ENCODE measurements around the gene ARL6IP4. TPM values are rescaled to one million over a fixed set of nuclear protein-coding genes. Genes with fewer than 3 reads are reported as not detected.

ARL6IP4 gene
- total and polyA plus RNA-seq, 2 of the 4 experiments (the other 2 are of a cell fraction), result 161 to 254 TPM

GRCh38 chr12:122965851-122966742, 14.4 kb upstream of the ARL6IP4 start, which contains the start of gene ABCB9:
ABCB9 (minus strand) TSS chr12:122966463; CDS start chr12:122960235, 6,228 bp downstream.
- no peaks in the 10 kb centered on the region for H3K9me3 ChIP-seq (ENCODE audit: control insufficient read depth, insufficient read depth, low read length)
- H3K27me3 ChIP-seq (ENCODE audit: control insufficient read depth, insufficient read depth, low read length), result no peaks in the 10 kb centered on the region
- H2AK9ac ChIP-seq (replicated peaks; ENCODE audit: low read depth, low read length, poor library complexity), result peak within 1 kb of the TSS; percentile 96
- H3K4me1 ChIP-seq (ENCODE audit: control insufficient read depth, insufficient read depth, low read length), result peaks cover 8% of the 10 kb centered on the region
- H3K4ac ChIP-seq (ENCODE audit: low read depth, low read length), result 0 out of 2 replicates have a peak within 1 kb of the TSS, but pooled peaks have one; percentile 5
- H3K79me1 ChIP-seq (ENCODE audit: low read depth in 1 of 2, low read length in 2 of 2), result peaks cover 0 to 25% of the 10 kb centered on the region in 2 experiments; a peak in 2 of 4 replicates
- no peaks in the 10 kb centered on the region; the same call in 1 of the 2 replicates for H3K9me1 ChIP-seq (ENCODE audit: insufficient read depth, low read length)
- peak within 1 kb of the TSS; percentile 91 for H3K4me2 ChIP-seq (ENCODE audit: low read depth, low read length)
- peaks cover 4% of the 10 kb centered on the region for H4K20me1 ChIP-seq (ENCODE audit: insufficient read depth, low read length)
- H4K91ac ChIP-seq (ENCODE audit: insufficient read depth, low read depth, low read length), result no peak within 1 kb of the TSS
- no peak within 1 kb of the TSS for H2BK120ac ChIP-seq (ENCODE audit: low read depth, low read length)
- dilution Hi-C loops (cut with HindIII; ENCODE audit: low sequenced_read_pairs, unreplicated experiment) (no loop called here), in situ Hi-C loops (cut with MboI; ENCODE audit: low sequenced_read_pairs) (loop anchor here (5.0 to 25.0 kb wide), 2 partner anchors 266 to 329 kb away; partner anchors contain the start of genes MPHOSPH9 and MTRFR), intact Hi-C loops (cut with micrococcal nuclease) (no loop called here)
- no peak within 1 kb of the TSS for H3K27ac ChIP-seq (ENCODE audit: insufficient read depth, low read length)
- BruUV-seq (replicated peaks), result no TSS peak
- H2AK5ac ChIP-seq (ENCODE audit: low read depth, low read length), result peak within 1 kb of the TSS; percentile 69; the same call in 1 of the 2 replicates
- ATAC-seq (ENCODE audit: low read depth) (peak; percentile 96), DNase-seq (peak; percentile 86)
- peak within 1 kb of the TSS; percentile 97 for H2AFZ ChIP-seq (replicated peaks; ENCODE audit: low read length, poor library complexity)
- H3K23ac ChIP-seq (ENCODE audit: low read depth, low read length), result peak within 1 kb of the TSS; percentile 72; the same call in 1 of the 2 replicates
- POLR2A ChIA-PET (ENCODE audit: unreplicated experiment), result interaction anchor here (0.6 kb wide), 1 partner anchor 10 kb away, joined by 20 read pairs; no protein-coding TSS in a partner anchor
- no peak within 1 kb of the TSS for H2BK5ac ChIP-seq (ENCODE audit: low read depth, low read length, poor library complexity, severe bottlenecking)
- peak within 1 kb of the TSS; percentile 84 for H3K4me3 ChIP-seq (ENCODE audit: insufficient read depth, low read depth, low read length)
- CTCF ChIA-PET, result interaction anchor here (0.6 kb wide), 1 partner anchor 175 kb away, joined by 3 read pairs; no protein-coding TSS in a partner anchor
- no peak within 1 kb of the TSS for H3K56ac ChIP-seq (ENCODE audit: extremely low read depth, insufficient read depth, low read length)
- 0 out of 2 replicates have a peak within 1 kb of the TSS, but pooled peaks have one; percentile 65 for H3K14ac ChIP-seq (replicated peaks; ENCODE audit: low read depth, low read length)
- peak within 1 kb of the TSS; percentile 55 for H3K9ac ChIP-seq (ENCODE audit: low read depth, low read length)
- no peak within 1 kb of the TSS for H2BK15ac ChIP-seq (ENCODE audit: low read depth, low read length)
- H3K18ac ChIP-seq (ENCODE audit: low read depth, low read length), result no peak within 1 kb of the TSS
- WGBS, 2 experiments (ENCODE audit: extremely low coverage in 2 of 2, insufficient read length in 1 of 2), result 1% methylated on average over 13 of the region's 55 CpGs; no CpG with 5 or more reads in 1 of the 2 experiments
- peak within 1 kb of the TSS; percentile 37 to 73; a peak in 1 of 4 replicates for H4K8ac ChIP-seq (ENCODE audit: low read depth in 2 of 2, low read length in 2 of 2)
- no peak within 1 kb of the TSS for H4K5ac ChIP-seq (ENCODE audit: low read depth, low read length)
- H3K36me3 ChIP-seq (ENCODE audit: control insufficient read depth, insufficient read depth, low read length), result no peaks in the 10 kb centered on the region
- no peak within 1 kb of the TSS for H2BK20ac ChIP-seq (ENCODE audit: low read depth, low read length)
- TF ChIP-seq CHD1 (IDR thresholded peaks at IDR 0.05; ENCODE audit: low read depth, low read length) (no peak), RCOR1 (IDR thresholded peaks at IDR 0.05; ENCODE audit: insufficient replicate concordance, low read length) (no peak), POLR2A (IDR thresholded peaks at IDR 0.05; ENCODE audit: low read depth, low read length) (peak; percentile 30; the same call in 1 of the 2 replicates), BHLHE40 (IDR thresholded peaks at IDR 0.05; ENCODE audit: low read depth, low read length) (no peak), NFE2L2 (IDR thresholded peaks at IDR 0.05; ENCODE audit: low read depth, low read length) (no peak), CTCF (conservative IDR thresholded peaks at IDR 0.05; ENCODE audit: low read depth, low read length) (no peak), CEBPB (IDR thresholded peaks at IDR 0.05; ENCODE audit: low read depth, low read length) (no peak), RAD21 (IDR thresholded peaks at IDR 0.05; ENCODE audit: low read length) (peak; percentile 17; the same call in 1 of the 2 replicates), RFX5 (IDR thresholded peaks at IDR 0.05; ENCODE audit: low read depth, low read length) (no peak), MAZ (IDR thresholded peaks at IDR 0.05; ENCODE audit: borderline replicate concordance, low read depth, low read length) (peak; percentile 78; the same call in 1 of the 2 replicates), MXI1 (IDR thresholded peaks at IDR 0.05; ENCODE audit: borderline replicate concordance, low read depth, low read length) (peak; percentile 41; the same call in 1 of the 2 replicates), USF2 (IDR thresholded peaks at IDR 0.05; ENCODE audit: low read depth, low read length) (no peak), MAFK (IDR thresholded peaks at IDR 0.05; ENCODE audit: low read depth, low read length) (no peak)

All from IMR-90 (cell line).